ENCODE results near the gene CASK. TPM values are rescaled to one million over a fixed set of nuclear protein-coding genes. Genes with fewer than 3 reads are reported as not detected.

Gene CASK
- polyA plus RNA-seq, 3 donors: 5.5 to 8.5 (median 6.9) TPM

DNA sequence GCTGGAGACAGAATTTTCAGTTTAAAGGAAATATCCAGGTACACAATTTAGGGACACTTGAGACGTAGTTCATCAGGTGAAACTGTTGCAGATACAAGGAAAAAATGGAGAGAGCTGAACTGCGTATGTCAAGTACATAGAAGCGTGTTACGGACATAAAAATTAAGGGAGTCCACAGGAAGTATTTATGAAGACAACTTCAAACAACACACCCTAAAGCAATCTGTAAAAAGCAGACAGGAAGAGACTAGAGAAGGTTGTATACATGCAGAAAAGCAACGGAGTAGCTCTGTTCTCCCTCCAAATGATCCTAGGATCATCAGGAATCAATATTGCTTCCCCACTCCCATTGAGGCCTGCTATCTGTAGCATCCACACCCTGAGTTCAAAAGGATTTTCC is 5.8 kb downstream of the CASK start:
- 79 to 94% (median 80%) methylated on average over 5 of the region's 5 CpGs for WGBS, 3 donors
- H3K27ac ChIP-seq (ENCODE audit: low read depth, low read length): no peak overlapping the region

DNA sequence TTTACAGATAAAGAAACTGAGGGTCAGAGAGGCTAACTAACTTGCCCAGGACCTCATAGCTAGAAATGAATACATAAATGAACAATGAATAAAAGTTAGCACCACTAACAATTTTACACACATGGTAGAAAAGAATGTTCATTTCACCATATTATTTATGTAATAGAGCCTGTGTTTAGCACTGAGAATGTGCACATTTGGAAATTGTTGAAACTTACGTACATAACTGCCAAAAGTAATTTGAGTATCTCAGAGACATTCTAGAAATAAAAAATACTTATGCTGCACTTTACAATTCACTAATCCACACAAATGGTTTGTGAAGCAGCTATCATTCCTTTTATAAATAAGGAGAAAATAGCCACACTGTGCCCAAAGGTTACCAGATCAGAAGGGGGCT is 9.9 kb downstream of the CASK start:
- WGBS, 3 donors: 55 to 58% (median 57%) methylated on average over 1 of the region's 1 CpG
- no peak overlapping the region for H3K27ac ChIP-seq (ENCODE audit: low read depth, low read length)

- no peak overlapping the region for H3K27ac ChIP-seq (ENCODE audit: low read depth, low read length)
- 74 to 94% (median 84%) methylated on average over 4 of the region's 4 CpGs for WGBS, 3 donors
Measured at GRCh38 chrX:41912923-41913322, 10.4 kb downstream of the CASK start.

DNA sequence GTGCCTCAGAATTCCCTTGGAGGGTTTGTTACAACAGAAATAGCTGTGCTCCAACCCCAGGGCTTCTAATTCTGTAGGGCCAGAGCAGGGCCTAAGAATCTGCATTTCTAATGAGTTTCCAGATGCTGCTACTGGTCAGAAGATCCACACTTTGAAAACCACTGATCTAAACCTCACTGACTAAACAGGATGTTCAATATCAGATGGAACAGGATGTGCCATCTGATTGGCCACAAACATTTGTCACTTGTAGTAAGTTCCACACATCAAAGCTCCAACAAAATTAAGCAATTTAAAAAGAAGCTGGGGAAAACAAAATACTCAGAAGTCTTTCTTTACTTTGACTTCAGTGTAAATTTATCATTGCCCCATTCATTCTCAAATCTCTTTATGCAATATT is 14.3 kb downstream of the CASK start:
- H3K27ac ChIP-seq (ENCODE audit: low read depth, low read length): no peak overlapping the region

DNA sequence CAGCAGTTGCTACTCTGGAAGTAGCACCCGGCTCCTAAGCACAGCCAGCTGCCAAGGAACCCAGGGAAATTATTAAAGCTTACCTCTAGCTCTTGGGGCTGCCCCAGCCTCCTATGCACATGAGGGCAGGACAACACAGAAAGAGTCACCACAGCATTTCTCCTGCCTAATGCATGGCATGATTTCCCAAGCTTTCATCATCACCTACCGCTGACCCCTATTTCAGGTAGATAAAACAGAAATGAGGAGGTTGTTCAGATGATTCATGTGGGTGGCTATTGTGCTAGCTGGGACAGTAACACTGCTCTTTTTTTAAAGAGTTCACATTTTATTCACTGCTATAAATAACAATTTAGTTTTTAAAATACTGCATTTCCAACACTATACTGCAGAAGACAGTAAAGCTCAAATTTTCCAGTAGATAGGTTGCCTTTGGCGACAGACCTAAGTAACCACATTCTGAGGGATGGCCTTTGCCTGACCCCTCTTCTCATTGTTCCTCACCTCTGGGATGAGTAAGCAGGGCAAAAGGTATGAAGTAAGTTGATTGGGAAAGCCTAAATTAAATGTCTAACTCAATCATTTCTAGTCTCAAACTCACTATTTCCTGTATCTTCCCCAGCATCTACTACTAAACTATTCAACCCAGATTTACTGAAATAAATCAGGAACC is 16.7 kb downstream of the CASK start:
- WGBS, 3 donors: 87 to 97% (median 91%) methylated on average over 3 of the region's 3 CpGs
- no peak overlapping the region for H3K27ac ChIP-seq (ENCODE audit: low read depth, low read length)

DNA sequence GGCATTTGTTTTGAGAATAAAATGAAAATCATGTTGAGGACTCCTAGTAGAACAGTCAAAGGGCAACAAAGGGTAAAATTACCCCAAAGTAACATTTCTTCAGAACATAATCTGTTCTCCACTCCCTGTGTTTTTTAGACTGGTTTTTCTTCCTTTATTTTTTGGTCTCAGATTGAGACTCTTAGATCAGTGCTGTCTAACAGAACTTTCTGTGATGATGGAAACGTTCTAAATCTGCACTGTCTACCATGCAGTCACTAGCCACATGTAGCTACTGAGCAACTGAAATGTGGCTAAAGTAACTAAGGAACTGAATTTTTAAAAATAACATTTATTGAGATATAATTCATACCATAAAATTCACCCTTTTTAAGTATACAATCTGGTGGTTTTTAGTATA is 19.8 kb downstream of the CASK start:
- WGBS, 3 donors: 31 to 91% (median 87%) methylated on average over 1 of the region's 1 CpG
- H3K27ac ChIP-seq (ENCODE audit: low read depth, low read length): no peak overlapping the region

DNA sequence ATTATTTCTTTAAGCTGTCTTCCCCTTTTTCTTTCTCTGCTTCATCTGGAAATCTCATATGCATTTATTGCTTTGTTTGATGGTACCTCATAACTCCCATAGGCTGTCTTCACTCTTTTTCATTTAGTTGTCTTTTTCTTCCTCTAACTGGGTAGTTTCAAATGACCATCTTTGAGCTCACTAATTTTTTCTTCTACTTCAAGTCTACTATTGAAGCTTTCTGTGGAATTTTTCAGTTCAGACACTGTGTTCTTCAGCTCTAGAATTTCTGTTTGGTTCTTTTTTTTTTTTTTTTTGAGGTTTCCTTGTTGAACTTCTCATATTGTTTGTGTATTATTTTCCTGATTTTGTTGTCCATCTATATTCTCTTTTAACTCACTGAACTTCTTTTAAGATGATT is 23.0 kb downstream of the CASK start:
- no peak overlapping the region for H3K27ac ChIP-seq (ENCODE audit: low read depth, low read length)

DNA sequence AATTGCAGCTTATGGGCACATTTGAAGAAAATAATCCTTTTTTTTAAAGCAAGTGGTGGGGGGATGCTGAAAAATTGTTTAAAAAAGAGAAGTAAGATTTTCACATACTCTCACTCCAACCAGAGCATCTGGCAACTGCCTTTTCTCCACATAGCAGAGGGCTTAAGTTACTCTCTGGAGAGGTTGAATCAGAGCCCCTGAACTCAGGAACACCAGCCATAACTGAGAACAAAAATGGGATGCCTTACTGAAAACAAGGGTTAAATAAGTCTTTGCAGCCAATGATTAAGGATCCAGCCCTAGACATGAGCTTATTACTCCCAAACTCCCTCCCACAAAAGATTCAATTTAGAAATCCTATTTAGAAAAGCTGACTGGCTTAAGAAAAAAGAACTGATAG is 27.5 kb downstream of the CASK start:
- no peak overlapping the region for H3K27ac ChIP-seq (ENCODE audit: low read depth, low read length)

DNA sequence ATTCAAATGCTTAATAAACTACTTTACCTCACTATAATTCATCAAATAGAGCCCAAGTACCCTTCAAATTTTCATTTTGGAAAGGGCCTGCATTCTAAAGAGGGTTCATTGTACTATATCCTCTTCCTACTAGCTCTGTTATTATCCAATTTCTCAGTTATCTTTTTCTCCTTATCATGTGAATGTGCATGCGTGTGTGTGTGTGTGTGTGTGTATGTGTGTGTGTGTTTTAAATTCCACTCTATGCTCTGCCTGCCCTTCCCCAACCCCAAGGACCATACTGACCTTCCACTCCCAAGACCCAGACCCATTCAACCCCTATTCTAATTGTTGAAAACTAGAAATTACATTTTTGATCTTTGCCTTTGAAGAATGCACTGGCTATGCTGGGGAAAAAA is 33.3 kb downstream of the CASK start:
- WGBS, 3 donors: 50 to 67% (median 58%) methylated on average over 1 of the region's 1 CpG
- no peak overlapping the region for H3K27ac ChIP-seq (ENCODE audit: low read depth, low read length)

GRCh38 chrX:41889317-41890025 is 33.9 kb downstream of the CASK start:
- H3K27ac ChIP-seq (ENCODE audit: low read depth, low read length): no peak overlapping the region
- 8 to 59% (median 59%) methylated on average over 1 of the region's 1 CpG for whole genome bisulfite sequencing, 3 donors

DNA sequence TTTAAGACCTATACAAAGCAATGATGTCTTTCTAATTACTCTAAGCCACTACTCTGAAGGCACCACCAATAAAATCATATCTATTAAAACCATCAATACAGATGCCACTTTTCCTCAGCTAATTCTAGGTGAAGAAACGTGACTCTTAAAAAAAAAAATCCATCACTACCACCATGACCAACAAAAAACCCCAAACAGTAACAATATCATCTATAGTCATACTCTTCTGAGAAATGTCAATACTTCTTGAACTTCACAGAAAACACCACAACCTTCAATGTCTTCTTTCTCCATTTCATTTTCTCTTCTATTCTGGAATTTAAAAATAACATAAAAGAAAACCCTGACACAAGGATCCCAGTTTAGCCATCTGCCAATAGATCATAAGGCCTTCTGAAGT is 35.7 kb downstream of the CASK start:
- H3K27ac ChIP-seq (ENCODE audit: low read depth, low read length): no peak overlapping the region
- WGBS, 3 donors: 50 to 87% (median 86%) methylated on average over 1 of the region's 1 CpG

GRCh38 chrX:41885724-41886123 is 37.6 kb downstream of the CASK start:
- 67 to 90% (median 86%) methylated on average over 1 of the region's 1 CpG for WGBS, 3 donors
- no peak overlapping the region for H3K27ac ChIP-seq (ENCODE audit: low read depth, low read length)

- no peak overlapping the region for H3K27ac ChIP-seq (ENCODE audit: low read depth, low read length)
- WGBS, 3 donors: 74 to 88% (median 76%) methylated on average over 1 of the region's 1 CpG
Measured at GRCh38 chrX:41881166-41881565, 42.2 kb downstream of the CASK start.

- no peak overlapping the region for H3K27ac ChIP-seq (ENCODE audit: low read depth, low read length)
- 64 to 80% (median 65%) methylated on average over 2 of the region's 2 CpGs for WGBS, 3 donors
Measured at GRCh38 chrX:41877167-41877566, 46.2 kb downstream of the CASK start.

GRCh38 chrX:41875142-41875541 is 48.2 kb downstream of the CASK start:
- H3K27ac ChIP-seq (ENCODE audit: low read depth, low read length): no peak overlapping the region
- WGBS, 3 donors: 81 to 100% (median 96%) methylated on average over 1 of the region's 1 CpG

DNA sequence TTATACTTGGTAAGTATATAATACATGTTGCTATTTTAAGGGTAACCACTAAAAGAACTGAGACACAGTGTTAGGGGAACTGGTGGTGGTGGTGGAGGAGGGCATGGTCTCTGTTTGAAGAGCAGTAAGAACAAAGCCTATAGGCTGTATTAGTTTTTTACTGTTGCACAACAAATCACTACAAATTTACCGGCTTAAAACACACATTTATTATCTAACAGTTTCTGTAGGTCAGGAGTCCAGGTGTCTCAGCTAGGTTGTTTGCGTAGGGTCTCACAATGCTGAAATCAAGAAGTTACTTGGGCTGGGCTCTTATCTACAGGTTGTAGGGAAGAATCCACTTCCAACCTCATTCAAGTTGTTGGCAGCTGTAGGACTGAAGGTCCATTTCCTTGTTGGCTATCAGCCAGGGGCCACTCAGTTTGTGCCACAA is 52.6 kb downstream of the CASK start:
- WGBS, 3 donors: 48 to 92% (median 76%) methylated on average over 2 of the region's 2 CpGs
- H3K27ac ChIP-seq (ENCODE audit: low read depth, low read length): no peak overlapping the region

GRCh38 chrX:41868392-41868977 is 54.9 kb downstream of the CASK start:
- 73 to 79% (median 78%) methylated on average over 3 of the region's 3 CpGs for WGBS, 3 donors
- no peak overlapping the region for H3K27ac ChIP-seq (ENCODE audit: low read depth, low read length)

- no peak overlapping the region for H3K27ac ChIP-seq (ENCODE audit: low read depth, low read length)
- WGBS, 3 donors: 76 to 95% (median 93%) methylated on average over 2 of the region's 2 CpGs
Measured at GRCh38 chrX:41863343-41864203, 59.8 kb downstream of the CASK start.

GRCh38 chrX:41862562-41863184 is 60.7 kb downstream of the CASK start:
- no peak overlapping the region for H3K27ac ChIP-seq (ENCODE audit: low read depth, low read length)
- WGBS, 3 donors: 44 to 70% (median 69%) methylated on average over 4 of the region's 4 CpGs

Data from adipose tissue (tissue), 3 donors.